H9 (cell line): Measurements from ENCODE around the gene CELF1. TPM values are rescaled to one million over a fixed set of nuclear protein-coding genes. Genes with fewer than 3 reads are reported as not detected.

Experiments
- DNase-seq: peaks from one replicate; pipeline ENCODE4 v3.0.0-alpha.2; 2017
- H2AFZ ChIP-seq: one replicate; pipeline ENCODE4 v1.6.1; 2013; ENCODE audit warnings: mild to moderate bottlenecking, low read length, control low read depth, moderate library complexity
- H2AK5ac ChIP-seq: 2 replicates; pipeline ENCODE4 v1.6.1; 2013; ENCODE audit warnings: low read length, control low read depth, mixed read lengths; ENCODE audit not compliant: insufficient read length
- H2BK120ac ChIP-seq: one replicate; pipeline ENCODE4 v1.6.1; 2013; ENCODE audit warnings: low read depth, mild to moderate bottlenecking, low read length, control low read depth, inconsistent platforms; ENCODE audit not compliant: poor library complexity, severe bottlenecking
- H2BK12ac ChIP-seq: 2 replicates; pipeline ENCODE4 v1.6.1; 2013; ENCODE audit warnings: low read length, control low read depth, mixed read lengths, low read depth; ENCODE audit not compliant: insufficient read length
- H2BK15ac ChIP-seq: 2 replicates; pipeline ENCODE4 v1.6.1; 2013; ENCODE audit warnings: low read depth, low read length, control low read depth
- H2BK20ac ChIP-seq: one replicate; pipeline ENCODE4 v1.6.1; 2013; ENCODE audit warnings: low read depth, mild to moderate bottlenecking, low read length, control low read depth, inconsistent platforms; ENCODE audit not compliant: poor library complexity, severe bottlenecking
- H2BK5ac ChIP-seq: 2 replicates; pipeline ENCODE4 v1.6.1; 2013; ENCODE audit warnings: low read length, control low read depth, mixed read lengths; ENCODE audit not compliant: insufficient read length
- H3K14ac ChIP-seq: 2 replicates; pipeline ENCODE4 v1.6.1; 2013; ENCODE audit warnings: low read length, control low read depth; ENCODE audit not compliant: insufficient read depth
- H3K18ac ChIP-seq: 2 replicates; pipeline ENCODE4 v1.6.1; 2013; ENCODE audit warnings: low read depth, mild to moderate bottlenecking, mixed read lengths, low read length, control low read depth; ENCODE audit not compliant: insufficient read length
- H3K23ac ChIP-seq: 2 replicates; pipeline ENCODE4 v1.6.1; 2013; ENCODE audit warnings: low read length, control low read depth, mixed read lengths, low read depth; ENCODE audit not compliant: insufficient read length
- H3K23me2 ChIP-seq: 2 replicates; pipeline ENCODE4 v1.6.1; 2013; ENCODE audit warnings: low read depth, mild to moderate bottlenecking, mixed read lengths, low read length, control low read depth; ENCODE audit not compliant: insufficient read length, poor library complexity, severe bottlenecking
- H3K27ac ChIP-seq: 2 replicates; pipeline ENCODE4 v1.5.1; 2013; ENCODE audit warnings: low read length, control low read depth, mixed read lengths, low read depth; ENCODE audit not compliant: insufficient read length
- H3K27me3 ChIP-seq: 2 replicates; pipeline ENCODE4 v1.6.1; 2013; ENCODE audit warnings: low read length, control low read depth, inconsistent platforms; ENCODE audit not compliant: insufficient read depth
- H3K4ac ChIP-seq: 2 replicates; pipeline ENCODE4 v1.6.1; 2013; ENCODE audit warnings: low read depth, mild to moderate bottlenecking, control low read depth, inconsistent platforms, low read length, moderate library complexity
- H3K4me1 ChIP-seq: 2 replicates; pipeline ENCODE4 v1.6.1; 2013; ENCODE audit warnings: low read length, control low read depth, inconsistent platforms; ENCODE audit not compliant: insufficient read depth
- H3K4me2 ChIP-seq: 2 replicates; pipeline ENCODE4 v1.6.1; 2013; ENCODE audit warnings: low read length, control low read depth, mixed read lengths; ENCODE audit not compliant: insufficient read length, insufficient read depth
- H3K56ac ChIP-seq: 2 replicates; pipeline ENCODE4 v1.6.1; 2013; ENCODE audit warnings: low read depth, mild to moderate bottlenecking, mixed read lengths, low read length, control low read depth; ENCODE audit not compliant: insufficient read length
- H3K79me1 ChIP-seq: 2 replicates; pipeline ENCODE4 v1.6.1; 2013; ENCODE audit warnings: low read depth, mild to moderate bottlenecking, moderate library complexity, low read length, control low read depth, inconsistent platforms; ENCODE audit not compliant: insufficient read depth, poor library complexity, severe bottlenecking
- H3K79me2 ChIP-seq: 2 replicates; pipeline ENCODE4 v1.6.1; 2013; ENCODE audit warnings: low read length, control low read depth, inconsistent platforms; ENCODE audit not compliant: insufficient read depth
- H3K9ac ChIP-seq: 2 replicates; pipeline ENCODE4 v1.6.1; 2013; ENCODE audit warnings: low read length, control low read depth, mixed read lengths; ENCODE audit not compliant: insufficient read length; ENCODE audit errors: extremely low read depth
- H3K9me3 ChIP-seq: one replicate; pipeline ENCODE4 v1.6.1; 2013; ENCODE audit warnings: low read depth, low read length, inconsistent platforms; ENCODE audit not compliant: control insufficient read depth
- H3T11ph ChIP-seq: one replicate; pipeline ENCODE4 v1.6.1; 2013; ENCODE audit warnings: mild to moderate bottlenecking, low read length, control low read depth, inconsistent platforms
- H4K20me1 ChIP-seq: one replicate; pipeline ENCODE4 v1.6.1; 2013; ENCODE audit not compliant: control insufficient read depth, insufficient read length, insufficient read depth
- H4K5ac ChIP-seq: 2 replicates; pipeline ENCODE4 v1.6.1; 2013; ENCODE audit warnings: low read depth, mild to moderate bottlenecking, mixed read lengths, low read length, control low read depth; ENCODE audit not compliant: insufficient read length
- H4K8ac ChIP-seq: replicated peaks from 2 replicates; pipeline ENCODE4 v1.6.1; 2013; ENCODE audit warnings: low read length, control low read depth, mixed read lengths, low read depth; ENCODE audit not compliant: insufficient read length
- H4K91ac ChIP-seq: 2 replicates; pipeline ENCODE4 v1.6.1; 2013; ENCODE audit warnings: low read depth, mild to moderate bottlenecking, moderate library complexity, mixed read lengths, low read length, control low read depth; ENCODE audit not compliant: insufficient read length
- H3K27ac Mint-ChIP-seq, 3 experiments: 2 replicates in 2 of 3; 3 replicates in 1 of 3; pipeline ENCODE4 v1.8.0; 2020 to 2021; ENCODE audit warnings: mixed read lengths in 3 of 3, mild to moderate bottlenecking in 1 of 3, moderate library complexity in 1 of 3
- H3K27me3 Mint-ChIP-seq: 2 replicates; pipeline ENCODE4 v1.8.0; 2021; ENCODE audit warnings: low read depth, mild to moderate bottlenecking, moderate library complexity, mixed read lengths
- H3K36me3 Mint-ChIP-seq, 3 experiments: 2 replicates in 2 of 3; 3 replicates in 1 of 3; pipeline ENCODE4 v1.8.0; 2020 to 2021; ENCODE audit warnings: low read depth in 3 of 3, mixed read lengths in 3 of 3; ENCODE audit not compliant: insufficient read depth in 1 of 3
- H3K4me1 Mint-ChIP-seq, 2 experiments: 2 replicates each; pipeline ENCODE4 v1.8.0; 2020; ENCODE audit warnings: mixed read lengths in 2 of 2
- H3K4me3 Mint-ChIP-seq, 2 experiments: 2 replicates in 1 of 2; 3 replicates in 1 of 2; pipeline ENCODE4 v1.8.0; 2020 to 2021; ENCODE audit warnings: mild to moderate bottlenecking in 2 of 2, mixed read lengths in 2 of 2, moderate library complexity in 1 of 2
- H3K9me3 Mint-ChIP-seq, 2 experiments: 2 replicates in 1 of 2; 3 replicates in 1 of 2; pipeline ENCODE4 v1.8.0; 2020; ENCODE audit warnings: mild to moderate bottlenecking in 2 of 2, mixed read lengths in 2 of 2, moderate library complexity in 1 of 2
- WGBS: extraction: QIAGEN DNeasy Blood & Tissue Kit; methylation state at CpG from one replicate; pipeline ENCODE4 v1.1.7; 2013; ENCODE audit warnings: missing lambda C conversion rate, low lambda C conversion rate, mixed read lengths; ENCODE audit not compliant: insufficient read length; ENCODE audit errors: extremely low coverage; 5-methylcytosine and 5-hydroxymethylcytosine counted together
- total RNA-seq: library from RNA; stranded (reverse); gene quantifications from 2 replicates; pipeline ENCODE4 v1.2.1, GENCODE V29; 2021
- TF ChIP-seq, protein P1 (sequence below): fragments of 200-600 bp; sonication (generic); conservative IDR thresholded peaks from 3 replicates; pipeline ENCODE4 v1.8.0; 2021; ENCODE audit warnings: antibody characterized with exemption, mild to moderate bottlenecking

Gene CELF1
- total RNA-seq, 1 experiment from 2014 or later: 211 TPM

DNA sequence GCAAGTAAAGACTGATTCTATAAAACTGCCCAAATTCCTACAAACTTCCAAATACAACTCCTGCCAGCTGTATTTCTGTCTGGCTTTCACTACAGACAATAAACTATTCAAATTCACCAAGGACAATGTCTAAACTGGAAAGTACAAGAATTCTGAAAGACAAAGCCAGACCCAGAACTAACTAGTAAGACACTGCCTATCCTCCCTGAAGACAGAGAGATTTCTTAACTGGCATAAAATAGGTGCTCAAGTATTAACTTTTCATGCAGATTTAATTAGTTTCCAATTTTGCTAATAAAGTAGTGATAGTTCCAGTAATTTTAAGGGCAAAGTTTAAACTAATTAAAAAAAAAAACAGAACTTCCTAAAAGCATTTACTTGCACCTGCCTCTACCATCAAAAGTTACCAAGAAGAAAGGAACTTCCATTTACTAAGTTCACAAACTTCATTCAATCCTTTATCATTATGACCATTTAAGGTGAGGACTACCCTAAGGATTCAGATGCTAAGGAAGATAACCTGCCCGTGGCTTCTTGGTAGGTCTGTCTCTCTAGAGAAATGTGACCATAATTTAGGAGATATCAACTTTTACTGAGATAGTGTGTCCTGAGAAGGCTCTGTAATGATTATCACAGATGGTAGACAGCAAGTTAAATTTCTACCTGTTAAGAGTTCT is 45.2 kb downstream of the CELF1 start:
- Histone ChIP-seq H3K23me2 (no peaks in the 10 kb centered on the region), H3K56ac (no peak overlapping the region), H4K5ac (no peak overlapping the region), H4K8ac (no peak overlapping the region), H3K27ac (peak overlapping the region; percentile 40), H2BK5ac (no peak overlapping the region), H2BK20ac (no peak overlapping the region), H3K9ac (no peak overlapping the region), H3K79me1 (peaks cover 11% of the 10 kb centered on the region), H3K79me2 (peaks cover 50% of the 10 kb centered on the region; the same call in 1 of the 2 replicates), H4K91ac (no peak overlapping the region), H2BK120ac (no peak overlapping the region), H2BK15ac (no peak overlapping the region), H4K20me1 (no peaks in the 10 kb centered on the region), H3K18ac (no peak overlapping the region), H3K14ac (no peak overlapping the region), H2AK5ac (no peak overlapping the region), H2BK12ac (no peak overlapping the region), H3K4me1 (peaks cover 18% of the 10 kb centered on the region; the same call in 1 of the 2 replicates), H3K9me3 (no peaks in the 10 kb centered on the region), H3K27me3 (no peaks in the 10 kb centered on the region), H3K4ac (no peak overlapping the region), H3T11ph (no peak overlapping the region), H3K23ac (no peak overlapping the region), H2AFZ (no peak overlapping the region), H3K4me2 (no peak overlapping the region)
- no CpG with 5 or more reads among the region's 1 CpG for WGBS
- H3K4me3 Mint-ChIP-seq: no peak overlapping the region
- no peak for DNase-seq
- H3K36me3 Mint-ChIP-seq: peaks cover 0 to 17% (median 4%) of the 10 kb centered on the region in 3 experiments; a peak in 4 of 7 replicates
- no peaks in the 10 kb centered on the region for H3K27me3 Mint-ChIP-seq
- peak overlapping the region in 2 of 3 experiments; percentile 80 to 87; a peak in 4 of 7 replicates for H3K27ac Mint-ChIP-seq
- H3K9me3 Mint-ChIP-seq: no peaks in the 10 kb centered on the region
- TF ChIP-seq, protein P1, sequence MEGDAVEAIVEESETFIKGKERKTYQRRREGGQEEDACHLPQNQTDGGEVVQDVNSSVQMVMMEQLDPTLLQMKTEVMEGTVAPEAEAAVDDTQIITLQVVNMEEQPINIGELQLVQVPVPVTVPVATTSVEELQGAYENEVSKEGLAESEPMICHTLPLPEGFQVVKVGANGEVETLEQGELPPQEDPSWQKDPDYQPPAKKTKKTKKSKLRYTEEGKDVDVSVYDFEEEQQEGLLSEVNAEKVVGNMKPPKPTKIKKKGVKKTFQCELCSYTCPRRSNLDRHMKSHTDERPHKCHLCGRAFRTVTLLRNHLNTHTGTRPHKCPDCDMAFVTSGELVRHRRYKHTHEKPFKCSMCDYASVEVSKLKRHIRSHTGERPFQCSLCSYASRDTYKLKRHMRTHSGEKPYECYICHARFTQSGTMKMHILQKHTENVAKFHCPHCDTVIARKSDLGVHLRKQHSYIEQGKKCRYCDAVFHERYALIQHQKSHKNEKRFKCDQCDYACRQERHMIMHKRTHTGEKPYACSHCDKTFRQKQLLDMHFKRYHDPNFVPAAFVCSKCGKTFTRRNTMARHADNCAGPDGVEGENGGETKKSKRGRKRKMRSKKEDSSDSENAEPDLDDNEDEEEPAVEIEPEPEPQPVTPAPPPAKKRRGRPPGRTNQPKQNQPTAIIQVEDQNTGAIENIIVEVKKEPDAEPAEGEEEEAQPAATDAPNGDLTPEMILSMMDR: no peak
- peaks cover 43 to 55% of the 10 kb centered on the region in 2 experiments for H3K4me1 Mint-ChIP-seq
